D721Med (cell line): ENCODE data around the gene ZNF263.

Experiments used
- DNase-seq: peaks from one replicate; pipeline ENCODE4 v3.0.0; 2011; ENCODE audit warnings: low spot score; ENCODE audit not compliant: insufficient read length
- FAIRE-seq: peaks from 2 replicates; lab custom pipeline; 2011; peaks lifted over from hg19 to GRCh38; lab: Jason Lieb, UNC
- CTCF ChIP-seq: IDR thresholded peaks from 2 replicates; pipeline ENCODE4 v1.5.1; 2012; ENCODE audit warnings: mild to moderate bottlenecking, control low read depth; ENCODE audit not compliant: insufficient read depth; ENCODE audit errors: missing control alignments

The ZNF263 gene

GRCh38 chr16:3282730-3283542 lies at the start of gene ZNF263:
TSS of gene ZNF263 (plus strand) at chr16:3283491. CDS start at chr16:3283819, 328 bp downstream.
- TF ChIP-seq CTCF, result no peak
- peak; percentile 89 for DNase-seq
- no peak for FAIRE-seq

- no peak for DNase-seq
- no peak for FAIRE-seq
- no peak for TF ChIP-seq CTCF
These were observed 48.8 kb upstream of the ZNF263 start for GRCh38 chr16:3234543-3234856.

GRCh38 chr16:3234857-3235561 lies 48.3 kb upstream of the ZNF263 start, which contains the start of gene ZNF200:
TSS of gene ZNF200 (minus strand) at chr16:3235158. CDS start at chr16:3233755, 1,403 bp downstream.
- FAIRE-seq, result no peak
- peak; percentile 86 for DNase-seq

GRCh38 chr16:3235856-3236669 lies 47.2 kb upstream of the ZNF263 start:
- DNase-seq, result no peak
- FAIRE-seq, result no peak
- no peak for TF ChIP-seq CTCF

More at GRCh38 chr16:3234857-3235561, 48.3 kb upstream of the ZNF263 start, which contains the start of gene ZNF200:
- TF ChIP-seq CTCF, result no peak

- no peak for TF ChIP-seq CTCF
- no peak for DNase-seq
- no peak for FAIRE-seq
These were observed 41.5 kb upstream of the ZNF263 start for GRCh38 chr16:3241761-3242160.

GRCh38 chr16:3242709-3243108 lies 40.6 kb upstream of the ZNF263 start:
- FAIRE-seq, result no peak
- no peak for DNase-seq
- no peak for TF ChIP-seq CTCF
